DMS79 (cell line): ENCODE measurements around the gene CARM1.
"Not testable (repeated sequence)": the region's sequence is repeated elsewhere in the genome, so short reads cannot be mapped to it uniquely, and the experiment has no call there.

Experiments used
- DNase-seq: peaks from one replicate; lab custom pipeline; 2025; lab: John Stamatoyannopoulos, UW

Gene CARM1

GRCh38 chr19:10846500-10847202, 24.7 kb upstream of the CARM1 start:
- no peak for DNase-seq

GRCh38 chr19:10848230-10848856, 23.0 kb upstream of the CARM1 start, which contains the start of gene C19orf38:
Gene C19orf38, plus strand, starts transcription at chr19:10848415. Its CDS starts 94 bp downstream, at chr19:10848509.
- no peak for DNase-seq

GRCh38 chr19:10850631-10851030, 20.7 kb upstream of the CARM1 start:
- no peak for DNase-seq

- DNase-seq = no peak
These were observed 19.1 kb upstream of the CARM1 start for GRCh38 chr19:10852098-10852800.

GRCh38 chr19:10852941-10853340, 18.4 kb upstream of the CARM1 start:
- no peak for DNase-seq

- DNase-seq = no peak
These were observed 16.8 kb upstream of the CARM1 start for GRCh38 chr19:10854350-10855089.

- DNase-seq = no peak
These were observed 15.4 kb upstream of the CARM1 start for GRCh38 chr19:10855879-10856522.

- not testable (repeated sequence) for DNase-seq
These were observed 14.5 kb upstream of the CARM1 start for GRCh38 chr19:10856899-10857298.

GRCh38 chr19:10858204-10858828, 13.0 kb upstream of the CARM1 start:
- DNase-seq = no peak

GRCh38 chr19:10861103-10861651, 10.2 kb upstream of the CARM1 start:
- DNase-seq = no peak

GRCh38 chr19:10862561-10863106, 8.7 kb upstream of the CARM1 start:
- no peak for DNase-seq

GRCh38 chr19:10863107-10863717, 8.1 kb upstream of the CARM1 start:
- DNase-seq = no peak

GRCh38 chr19:10864538-10864899, 6.8 kb upstream of the CARM1 start:
- peak; percentile 62 for DNase-seq

GRCh38 chr19:10866495-10866894, 4.9 kb upstream of the CARM1 start:
- no peak for DNase-seq

- DNase-seq = no peak
These were observed 2.3 kb upstream of the CARM1 start for GRCh38 chr19:10868872-10869547.

- DNase-seq = not testable (repeated sequence)
These were observed 1.5 kb upstream of the CARM1 start for GRCh38 chr19:10869872-10870311.

GRCh38 chr19:10870501-10870954, 825 bp upstream of the CARM1 start:
- no peak for DNase-seq

- DNase-seq = no peak
These were observed 575 bp downstream of the CARM1 start for GRCh38 chr19:10871711-10872545.
